HG02759 (cell line): ENCODE data around the gene IL10RA.

Experiments used
- ATAC-seq: cut with Tn5 transposase; IDR thresholded peaks from one replicate; pipeline ENCODE4 v1.9.1; 2021; ENCODE audit warnings: mild to moderate bottlenecking, moderate library complexity; ENCODE audit not compliant: unreplicated experiment

The IL10RA gene

GRCh38 chr11:118042796-118043195 lies 56.6 kb downstream of the IL10RA start:
- no peak for ATAC-seq

- ATAC-seq, result no peak
Measured at GRCh38 chr11:118045191-118045590, 59.0 kb downstream of the IL10RA start.

- ATAC-seq, result no peak
Measured at GRCh38 chr11:118046051-118046963, 60.1 kb downstream of the IL10RA start.

GRCh38 chr11:118046964-118047700 lies 60.9 kb downstream of the IL10RA start:
- no peak for ATAC-seq

- no peak for ATAC-seq
Measured at GRCh38 chr11:118047749-118048148, 61.6 kb downstream of the IL10RA start.

- ATAC-seq, result no peak
Measured at GRCh38 chr11:118048472-118049370, 62.5 kb downstream of the IL10RA start.

- no peak for ATAC-seq
Measured at GRCh38 chr11:118049771-118050170, 63.6 kb downstream of the IL10RA start.

GRCh38 chr11:118050208-118050891 lies 64.2 kb downstream of the IL10RA start:
- no peak for ATAC-seq
